HG03457 (cell line): Measurements from ENCODE around the gene CWC25.

ENCODE experiments used
- ATAC-seq: cut with Tn5 transposase; IDR thresholded peaks from one replicate; pipeline ENCODE4 v1.9.1; 2021; ENCODE audit warnings: moderate number of reproducible peaks; ENCODE audit not compliant: unreplicated experiment

Gene CWC25

GRCh38 chr17:38853292-38854219 is 28.4 kb upstream of the CWC25 start, which contains the start of gene RPL23:
Gene RPL23, minus strand, starts transcription at chr17:38853721. Its CDS starts 11 bp downstream, at chr17:38853710.
- peak; percentile 62 for ATAC-seq

- no peak for ATAC-seq
These were observed 27.7 kb upstream of the CWC25 start for GRCh38 chr17:38852771-38853291.

- ATAC-seq, result no peak
These were observed 26.3 kb upstream of the CWC25 start for GRCh38 chr17:38851434-38851833.

- ATAC-seq, result no peak
These were observed 25.3 kb upstream of the CWC25 start for GRCh38 chr17:38850374-38850773.

- no peak for ATAC-seq
These were observed 24.0 kb upstream of the CWC25 start for GRCh38 chr17:38848939-38849605.

- ATAC-seq, result no peak
These were observed 23.4 kb upstream of the CWC25 start for GRCh38 chr17:38848557-38848891.

- ATAC-seq, result no peak
These were observed 19.2 kb upstream of the CWC25 start for GRCh38 chr17:38844261-38844757.

- no peak for ATAC-seq
These were observed 684 bp upstream of the CWC25 start for GRCh38 chr17:38825762-38826247.

- ATAC-seq, result no peak
These were observed 9.4 kb downstream of the CWC25 start for GRCh38 chr17:38815576-38816193.

- ATAC-seq, result no peak
These were observed 15.3 kb downstream of the CWC25 start for GRCh38 chr17:38809828-38810227.

GRCh38 chr17:38800237-38800760 is 24.8 kb downstream of the CWC25 start:
- ATAC-seq, result no peak

GRCh38 chr17:38799501-38800236 is 25.5 kb downstream of the CWC25 start, which contains the start of gene PIP4K2B:
Gene PIP4K2B, minus strand, starts transcription at chr17:38799556. Its CDS starts 132 bp downstream, at chr17:38799424.
- ATAC-seq, result peak; percentile 69

- no peak for ATAC-seq
These were observed 26.3 kb downstream of the CWC25 start for GRCh38 chr17:38798614-38799500.

GRCh38 chr17:38797828-38798227 is 27.3 kb downstream of the CWC25 start:
- ATAC-seq, result no peak

- ATAC-seq, result no peak
These were observed 28.0 kb downstream of the CWC25 start for GRCh38 chr17:38797158-38797490.

GRCh38 chr17:38796451-38797157 is 28.5 kb downstream of the CWC25 start:
- ATAC-seq, result no peak

- ATAC-seq, result no peak
These were observed 30.9 kb downstream of the CWC25 start for GRCh38 chr17:38794221-38794620.

GRCh38 chr17:38791162-38791561 is 34.0 kb downstream of the CWC25 start:
- no peak for ATAC-seq
